Kidney capillary endothelial cell (primary cell): Measurements from ENCODE around the gene CYP2S1.
"Not testable (repeated sequence)": the region's sequence is repeated elsewhere in the genome, so short reads cannot be mapped to it uniquely, and the experiment has no call there.

ENCODE experiments used
- DNase-seq: peaks from one replicate; pipeline ENCODE4 v3.0.0-alpha.2; 2018; ENCODE audit warnings: low spot score

CYP2S1 gene

GRCh38 chr19:41192574-41193429 lies at the start of gene CYP2S1:
TSS of gene CYP2S1 (plus strand) at chr19:41193219. CDS start at chr19:41193265, 46 bp downstream.
- no peak for DNase-seq

GRCh38 chr19:41144403-41144802 lies 48.6 kb upstream of the CYP2S1 start:
- peak; percentile 73 for DNase-seq

- DNase-seq, result no peak
Observed at GRCh38 chr19:41149831-41150230, 43.2 kb upstream of the CYP2S1 start.

- not testable (repeated sequence) for DNase-seq
Observed at GRCh38 chr19:41150986-41151385, 42.0 kb upstream of the CYP2S1 start.

- no peak for DNase-seq
Observed at GRCh38 chr19:41154060-41154459, 39.0 kb upstream of the CYP2S1 start.

- no peak for DNase-seq
Observed at GRCh38 chr19:41156207-41156606, 36.8 kb upstream of the CYP2S1 start.

GRCh38 chr19:41159881-41160280 lies 33.1 kb upstream of the CYP2S1 start:
- no peak for DNase-seq

GRCh38 chr19:41161903-41162302 lies 31.1 kb upstream of the CYP2S1 start:
- no peak for DNase-seq

- DNase-seq, result no peak
Observed at GRCh38 chr19:41166944-41167804, 25.8 kb upstream of the CYP2S1 start.

- DNase-seq, result no peak
Observed at GRCh38 chr19:41172297-41173164, 20.5 kb upstream of the CYP2S1 start.

GRCh38 chr19:41174297-41174928 lies 18.6 kb upstream of the CYP2S1 start:
- DNase-seq, result no peak

- DNase-seq, result peak; percentile 33
Observed at GRCh38 chr19:41175801-41176777, 16.9 kb upstream of the CYP2S1 start.

GRCh38 chr19:41180173-41180572 lies 12.8 kb upstream of the CYP2S1 start:
- not testable (repeated sequence) for DNase-seq

- no peak for DNase-seq
Observed at GRCh38 chr19:41186971-41187883, 5.8 kb upstream of the CYP2S1 start.

- DNase-seq, result no peak
Observed at GRCh38 chr19:41187884-41188279, 5.1 kb upstream of the CYP2S1 start.

GRCh38 chr19:41189425-41190065 lies 3.5 kb upstream of the CYP2S1 start:
- DNase-seq, result no peak

GRCh38 chr19:41193430-41194156 lies 574 bp downstream of the CYP2S1 start:
- DNase-seq, result no peak

- DNase-seq, result no peak
Observed at GRCh38 chr19:41194157-41194552, 1.1 kb downstream of the CYP2S1 start.
